SK-N-MC (cell line): Measurements from ENCODE around the gene NALF2.

Experiments used
- EZH2 ChIP-seq: fragments of 200-600 bp; sonication (generic); IDR thresholded peaks from one replicate; pipeline ENCODE4 v1.6.1; 2017; ENCODE audit warnings: antibody characterized with exemption
- POLR2AphosphoS5 ChIP-seq: IDR thresholded peaks from 2 replicates; pipeline ENCODE4 v1.6.1; 2012; ENCODE audit warnings: mild to moderate bottlenecking, low read depth, low read length, borderline replicate concordance

DNA sequence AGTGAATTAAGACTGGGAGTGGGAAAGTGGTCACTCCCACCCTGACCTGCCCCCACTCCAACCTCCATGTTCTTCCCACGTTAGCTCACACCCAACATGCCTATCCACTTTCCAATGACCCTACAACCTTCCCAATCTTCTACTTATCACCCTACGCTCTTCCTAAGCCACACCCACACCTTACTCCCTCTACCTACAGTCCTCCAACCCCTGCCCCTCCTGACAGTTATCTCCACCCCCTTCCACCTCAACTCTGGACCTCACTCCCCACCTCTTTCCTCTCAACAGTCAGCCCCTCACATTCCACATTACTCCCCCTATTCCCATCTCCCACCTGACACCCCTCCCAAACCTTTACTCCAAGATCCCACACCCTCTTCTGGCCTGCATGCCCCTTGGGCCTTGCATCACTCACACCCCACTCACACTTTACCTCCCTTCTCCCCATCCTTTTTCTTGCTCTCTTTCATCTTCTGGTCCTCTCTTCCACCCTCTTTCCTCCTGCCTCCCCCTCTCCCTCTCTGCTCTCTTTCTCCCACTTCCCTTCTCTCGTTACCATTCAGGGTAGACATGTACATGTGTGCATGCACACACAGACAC lies 6.9 kb downstream of the NALF2 start:
- no peak for TF ChIP-seq EZH2
- no peak for TF ChIP-seq POLR2AphosphoS5
